ENCODE results near the gene CASTOR2. TPM values are rescaled to one million over a fixed set of nuclear protein-coding genes. Genes with fewer than 3 reads are reported as not detected.
A peak's percentile ranks its signal among the peaks of the same experiment; 100 is the strongest.
"Not testable (repeated sequence)": the region's sequence is repeated elsewhere in the genome, so short reads cannot be mapped to it uniquely, and the experiment has no call there.

Gene CASTOR2
- total and polyA plus RNA-seq, 2 of the 8 experiments (the other 6 are each of a cell fraction or from before 2014, with no cell fraction given) = 12.1 to 47.8 TPM

- H2BK15ac ChIP-seq (ENCODE audit: low read length); H2BK120ac ChIP-seq (replicated peaks; ENCODE audit: low read depth, low read length); H3K56ac ChIP-seq (replicated peaks; ENCODE audit: insufficient read length, low read depth, low read length); H3K9ac ChIP-seq (replicated peaks in 1 of 4; ENCODE audit: extremely low read depth in 1 of 4, low read depth in 3 of 4, low read length in 3 of 4); H4K8ac ChIP-seq (ENCODE audit: extremely low read depth, insufficient read depth, low read length); H3K27me3 ChIP-seq (replicated peaks in 1 of 4; ENCODE audit: control insufficient read depth in 3 of 4, extremely low read depth in 1 of 4, insufficient read depth in 3 of 4, low read length in 3 of 4); CTCF ChIA-PET (ENCODE audit: partially characterized antibody); H3K23ac ChIP-seq (ENCODE audit: insufficient read length); H2AFZ ChIP-seq (ENCODE audit: low read length); H3K4ac ChIP-seq (replicated peaks; ENCODE audit: insufficient read length, low read depth, low read length); H4K20me1 ChIP-seq (replicated peaks in 1 of 2; ENCODE audit: control insufficient read depth in 1 of 2, insufficient read depth in 2 of 2, low read length in 2 of 2); H3K9me3 ChIP-seq (ENCODE audit: insufficient read depth in 2 of 2, low read depth in 1 of 2, low read length in 1 of 2); H2AK5ac ChIP-seq (ENCODE audit: low read depth, low read length); H3K27ac ChIP-seq (ENCODE audit: low read depth, low read length); POLR2A ChIA-PET (ENCODE audit: partially characterized antibody); DNase-seq (ENCODE audit: low read depth in 1 of 2, low spot score in 2 of 2); H3K4me1 ChIP-seq (replicated peaks in 1 of 4; ENCODE audit: control insufficient read depth in 3 of 4, insufficient read depth in 4 of 4, low read length in 3 of 4); H4K5ac ChIP-seq (ENCODE audit: insufficient read length, low read depth, low read length); H3K23me2 ChIP-seq (ENCODE audit: low read depth, low read length); H2BK12ac ChIP-seq (ENCODE audit: low read depth, low read length); H3K18ac ChIP-seq (ENCODE audit: extremely low read depth, low read length); FAIRE-seq; H4K91ac ChIP-seq (replicated peaks; ENCODE audit: insufficient read length, low read length); H2BK5ac ChIP-seq (ENCODE audit: low read depth, low read length); H3K79me1 ChIP-seq (ENCODE audit: low read depth, low read length); H2BK20ac ChIP-seq (ENCODE audit: low read length); H3K14ac ChIP-seq (ENCODE audit: insufficient read length): not testable (repeated sequence)
- Histone ChIP-seq H3K4me3 (ENCODE audit: extremely low read depth in 1 of 4, insufficient read depth in 2 of 4, low read depth in 3 of 4, low read length in 4 of 4) (peak overlapping the region; percentile 85 to 98 (median 92); a peak in 4 of 8 replicates), H3K36me3 (ENCODE audit: control insufficient read depth in 2 of 4, insufficient read depth in 4 of 4, low read length in 3 of 4) (peaks cover 2 to 12% (median 7%) of the 10 kb centered on the region in 4 experiments; a peak in 3 of 8 replicates), H3K79me2 (ENCODE audit: control insufficient read depth in 1 of 2, insufficient read depth in 2 of 2, low read length in 2 of 2) (peaks cover 0 to 10% of the 10 kb centered on the region in 2 experiments; a peak in 2 of 4 replicates), H3K4me2 (ENCODE audit: insufficient read depth in 1 of 2, low read depth in 2 of 2, low read length in 2 of 2) (peak overlapping the region in 1 of 2 experiments; percentile 86; a peak in 1 of 4 replicates)
- 89% methylated on average over 5 of the region's 8 CpGs; no CpG with 5 or more reads in 1 of the 2 experiments for WGBS, 2 experiments (ENCODE audit: extremely low coverage in 1 of 2, insufficient coverage in 1 of 2, insufficient read length in 1 of 2, insufficient replicate concordance in 2 of 2, low coverage in 1 of 2, low lambda C conversion rate in 2 of 2, missing lambda C conversion rate in 1 of 2)
Measured at GRCh38 chr7:75074262-75074641, 109.7 kb downstream of the CASTOR2 start.

Other genes with a start within 250 kb of the CASTOR2 start
- gene NCF1, start 190.7 kb upstream of the CASTOR2 start, total RNA-seq (2021; fragmentation: NEBNext Ultra II Directional; extraction: Animal tissue kit (Norgen Biotek cat#: 25700)) = 0.47 TPM in 1 of 2 replicates, not detected in the other
- 0.73 and 0.99 TPM in 2 replicates for gene NCF1, start 190.7 kb upstream of the CASTOR2 start, polyA plus RNA-seq (2011; rRNA removed)
- 4.3 and 4.5 TPM in 2 replicates for gene GTF2IRD2, start 113.1 kb upstream of the CASTOR2 start, total RNA-seq (2021; fragmentation: NEBNext Ultra II Directional; extraction: Animal tissue kit (Norgen Biotek cat#: 25700))
- 4.1 and 5.9 TPM in 2 replicates for gene GTF2IRD2, start 113.1 kb upstream of the CASTOR2 start, polyA plus RNA-seq (2011; rRNA removed)
- 48.5 and 49.5 TPM in 2 replicates for gene RCC1L, start 109.1 kb downstream of the CASTOR2 start, total RNA-seq (2021; fragmentation: NEBNext Ultra II Directional; extraction: Animal tissue kit (Norgen Biotek cat#: 25700))
- 31.8 and 40.1 TPM in 2 replicates for gene RCC1L, start 109.1 kb downstream of the CASTOR2 start, polyA plus RNA-seq (2011; rRNA removed)
- gene GTF2IRD2B, start 127.9 kb downstream of the CASTOR2 start, total RNA-seq (2021; fragmentation: NEBNext Ultra II Directional; extraction: Animal tissue kit (Norgen Biotek cat#: 25700)) = 7.9 and 8.0 TPM in 2 replicates
- gene GTF2IRD2B, start 127.9 kb downstream of the CASTOR2 start, polyA plus RNA-seq (2011; rRNA removed) = 4.1 and 6.8 TPM in 2 replicates